HepG2 (cell line): ENCODE data around the gene SP9. TPM values are rescaled to one million over a fixed set of nuclear protein-coding genes. Genes with fewer than 3 reads are reported as not detected.

Source experiments
- ATF7 ChIP-seq, 2 experiments: fragments of 450-650 bp in 1 of 2; sonication (generic) in 1 of 2; formaldehyde crosslinking in 1 of 2; IDR thresholded peaks; 2 replicates each; pipeline versions ENCODE4 v1.4.0 to v1.6.1; 2016 to 2020; ENCODE audit warnings: antibody characterized with exemption in 1 of 2, mild to moderate bottlenecking in 1 of 2, missing genetic modification reagents in 1 of 2
- CSRNP2 ChIP-seq: sonication (generic); formaldehyde crosslinking; conservative IDR thresholded peaks from 2 replicates; pipeline ENCODE4 v1.8.0; 2022; ENCODE audit warnings: low read depth, missing genetic modification reagents
- FOXP4 ChIP-seq: sonication (generic); formaldehyde crosslinking; IDR thresholded peaks from 2 replicates; pipeline ENCODE4 v1.4.0; 2020; ENCODE audit warnings: missing genetic modification reagents
- GFI1 ChIP-seq: sonication (generic); formaldehyde crosslinking; IDR thresholded peaks from 2 replicates; pipeline ENCODE4 v1.5.0; 2020; ENCODE audit warnings: missing genetic modification reagents, mild to moderate bottlenecking, borderline replicate concordance
- HDAC6 ChIP-seq: fragments of 200-600 bp; sonication (generic); IDR thresholded peaks from 2 replicates; pipeline ENCODE4 v1.7.0; 2017; ENCODE audit warnings: mild to moderate bottlenecking, antibody characterized with exemption, low read length, low read depth
- HNRNPL ChIP-seq: fragments of 200-400 bp; formaldehyde crosslinking; IDR thresholded peaks from 2 replicates; pipeline ENCODE4 v1.6.1; 2017; ENCODE audit warnings: mild to moderate bottlenecking, low read depth, low read length
- LRRFIP1 ChIP-seq: sonication (generic); formaldehyde crosslinking; conservative IDR thresholded peaks from 2 replicates; pipeline ENCODE4 v1.4.0; 2020; ENCODE audit warnings: missing genetic modification reagents
- NAIF1 ChIP-seq: sonication (generic); formaldehyde crosslinking; IDR thresholded peaks from 2 replicates; pipeline ENCODE4 v1.5.0; 2020; ENCODE audit warnings: mild to moderate bottlenecking, missing genetic modification reagents, borderline replicate concordance
- PHF20 ChIP-seq: sonication (generic); formaldehyde crosslinking; IDR thresholded peaks from 2 replicates; pipeline ENCODE4 v1.5.0; 2020; ENCODE audit warnings: mild to moderate bottlenecking, missing genetic modification reagents
- RXRB ChIP-seq: IDR thresholded peaks from 2 replicates; pipeline ENCODE4 v1.6.1; 2016; ENCODE audit warnings: borderline replicate concordance, missing genetic modification reagents, missing compliant biosample characterization
- SMARCC2 ChIP-seq: fragments of 450-650 bp; IDR thresholded peaks from 2 replicates; pipeline ENCODE4 v1.6.1; 2017; ENCODE audit warnings: antibody characterized with exemption, mild to moderate bottlenecking
- SOX13 ChIP-seq, 3 experiments: fragments of 450-650 bp in 1 of 3; sonication (generic) in 1 of 3; formaldehyde crosslinking in 1 of 3; IDR thresholded peaks in 2 of 3; conservative IDR thresholded peaks in 1 of 3; 2 replicates each; pipeline versions ENCODE4 v1.5.0 to v1.6.1; 2016 to 2020; ENCODE audit warnings: antibody characterized with exemption in 1 of 3, mild to moderate bottlenecking in 1 of 3, missing compliant biosample characterization in 1 of 3, missing genetic modification reagents in 1 of 3, moderate library complexity in 1 of 3
- TFE3 ChIP-seq: IDR thresholded peaks from 2 replicates; pipeline ENCODE4 v1.6.1; 2016
- ZBTB1 ChIP-seq: sonication (generic); formaldehyde crosslinking; IDR thresholded peaks from 2 replicates; pipeline ENCODE4 v1.4.0; 2020; ENCODE audit warnings: missing genetic modification reagents, borderline replicate concordance
- ZBTB43 ChIP-seq: sonication (generic); formaldehyde crosslinking; conservative IDR thresholded peaks from 2 replicates; pipeline ENCODE4 v1.4.0; 2020; ENCODE audit warnings: missing genetic modification reagents
- ZC3H13 ChIP-seq: sonication (generic); formaldehyde crosslinking; IDR thresholded peaks from 2 replicates; pipeline ENCODE4 v1.8.1; 2023; ENCODE audit warnings: mild to moderate bottlenecking, missing genetic modification reagents, moderate library complexity
- ZMAT3 ChIP-seq: sonication (generic); formaldehyde crosslinking; conservative IDR thresholded peaks from 2 replicates; pipeline ENCODE4 v1.7.0; 2021; ENCODE audit warnings: missing genetic modification reagents
- ZMYM2 ChIP-seq: sonication (generic); formaldehyde crosslinking; IDR thresholded peaks from 2 replicates; pipeline ENCODE4 v1.8.0; 2022; ENCODE audit warnings: mild to moderate bottlenecking, missing genetic modification reagents
- ZNF253 ChIP-seq: sonication (generic); formaldehyde crosslinking; IDR thresholded peaks from 2 replicates; pipeline ENCODE4 v1.8.0; 2022; ENCODE audit warnings: mild to moderate bottlenecking, missing genetic modification reagents, borderline replicate concordance
- polyA plus RNA-seq, 8 experiments: library from polyadenylated mRNA; depleted of rRNA in 3 of 8; stranded (reverse) in 7 of 8; unstranded in 1 of 8; fragments of >200 nt; fragmentation: Illumina TruSeq in 4 of 8; extraction: Trizol in 4 of 8; gene quantifications; 2 replicates each; pipeline versions ENCODE4 v1.2.1 to v1.2.3, GENCODE V29; 2011 to 2016; ENCODE audit warnings: low read depth in 4 of 8, missing spikeins in 1 of 8, mixed read lengths in 1 of 8; ENCODE audit not compliant: insufficient read depth in 1 of 8
- total RNA-seq, 5 experiments: library from RNA; depleted of rRNA; stranded (reverse); fragments of >200 nt; fragmentation: Illumina TruSeq; extraction: Trizol; gene quantifications; 2 replicates each; pipeline ENCODE4 v1.2.3, GENCODE V29; 2016; ENCODE audit warnings: low read depth in 1 of 5

The SP9 gene
- total and polyA plus RNA-seq, 2 of the 13 experiments (the other 11 are each of a cell fraction or from before 2014, with no cell fraction given), result not detected

- no peak for TF ChIP-seq SMARCC2
- 0 out of 2 replicates have a peak, but pooled peaks have one; percentile 10 for TF ChIP-seq RXRB (CRISPR knock-in tag)
- TF ChIP-seq CSRNP2, result no peak
- TF ChIP-seq LRRFIP1, result no peak
- TF ChIP-seq ZBTB43, result no peak; the same call in 1 of the 2 replicates
- no peak for TF ChIP-seq ATF7 (IDR thresholded peaks at IDR 0.05)
- TF ChIP-seq ATF7 (CRISPR knock-in tag; IDR thresholded peaks at IDR 0.05), result no peak
- no peak for TF ChIP-seq ZC3H13 (CRISPR knock-in tag)
- no peak for TF ChIP-seq PHF20 (CRISPR knock-in tag)
- TF ChIP-seq ZMAT3, result 0 out of 2 replicates have a peak, but pooled peaks have one; percentile 55
- TF ChIP-seq TFE3 (CRISPR knock-in tag), result no peak
- no peak for TF ChIP-seq HNRNPL
- TF ChIP-seq NAIF1 (CRISPR knock-in tag), result no peak
- TF ChIP-seq SOX13 (IDR thresholded peaks at IDR 0.05), result peak; percentile 8; the same call in 1 of the 2 replicates
- TF ChIP-seq SOX13 (CRISPR knock-in tag; conservative IDR thresholded peaks at IDR 0.05 in 1 of 2, IDR thresholded peaks at IDR 0.05 in 1 of 2), result no peak
- TF ChIP-seq ZNF253 (CRISPR knock-in tag), result 0 out of 2 replicates have a peak, but pooled peaks have one; percentile 68
- no peak for TF ChIP-seq FOXP4
- no peak for TF ChIP-seq HDAC6
- TF ChIP-seq ZBTB1, result no peak
- TF ChIP-seq ZMYM2 (CRISPR knock-in tag), result no peak
- no peak for TF ChIP-seq GFI1 (CRISPR knock-in tag)
Measured at GRCh38 chr2:174334781-174335251, at the start of gene SP9 (continued).
